22Rv1 (cell line): ENCODE data around the gene IL3.

Source experiments
- ZFX ChIP-seq: fragments of 450-650 bp; IDR thresholded peaks from 2 replicates; pipeline ENCODE4 v1.6.1; 2017; ENCODE audit warnings: antibody characterized with exemption, borderline replicate concordance
- TF ChIP-seq, protein P1 (sequence below): fragments of 450-650 bp; IDR thresholded peaks from 2 replicates; pipeline ENCODE4 v1.5.1; 2017; ENCODE audit warnings: mild to moderate bottlenecking

DNA sequence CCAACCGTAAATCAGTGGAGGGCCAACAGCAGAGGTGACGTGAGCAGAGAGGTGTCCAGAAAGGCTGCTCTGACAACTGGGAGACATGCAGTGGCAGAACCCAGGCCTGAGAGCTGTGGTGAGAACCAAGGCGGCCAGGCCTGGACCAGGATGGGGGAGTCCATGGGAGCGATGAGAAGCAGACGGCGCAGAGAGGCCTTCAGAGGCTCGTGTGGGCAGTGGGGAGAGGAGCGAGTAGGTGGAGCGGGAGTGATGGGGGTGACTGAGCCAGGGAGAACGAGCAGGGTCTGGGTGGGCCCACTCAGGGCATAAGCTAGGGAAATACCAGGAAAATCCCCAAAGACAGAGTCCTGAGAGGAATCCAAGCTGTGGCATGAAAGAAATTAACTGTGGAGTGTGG is 7.9 kb upstream of the IL3 start:
- TF ChIP-seq, protein P1, sequence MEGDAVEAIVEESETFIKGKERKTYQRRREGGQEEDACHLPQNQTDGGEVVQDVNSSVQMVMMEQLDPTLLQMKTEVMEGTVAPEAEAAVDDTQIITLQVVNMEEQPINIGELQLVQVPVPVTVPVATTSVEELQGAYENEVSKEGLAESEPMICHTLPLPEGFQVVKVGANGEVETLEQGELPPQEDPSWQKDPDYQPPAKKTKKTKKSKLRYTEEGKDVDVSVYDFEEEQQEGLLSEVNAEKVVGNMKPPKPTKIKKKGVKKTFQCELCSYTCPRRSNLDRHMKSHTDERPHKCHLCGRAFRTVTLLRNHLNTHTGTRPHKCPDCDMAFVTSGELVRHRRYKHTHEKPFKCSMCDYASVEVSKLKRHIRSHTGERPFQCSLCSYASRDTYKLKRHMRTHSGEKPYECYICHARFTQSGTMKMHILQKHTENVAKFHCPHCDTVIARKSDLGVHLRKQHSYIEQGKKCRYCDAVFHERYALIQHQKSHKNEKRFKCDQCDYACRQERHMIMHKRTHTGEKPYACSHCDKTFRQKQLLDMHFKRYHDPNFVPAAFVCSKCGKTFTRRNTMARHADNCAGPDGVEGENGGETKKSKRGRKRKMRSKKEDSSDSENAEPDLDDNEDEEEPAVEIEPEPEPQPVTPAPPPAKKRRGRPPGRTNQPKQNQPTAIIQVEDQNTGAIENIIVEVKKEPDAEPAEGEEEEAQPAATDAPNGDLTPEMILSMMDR = no peak
- no peak for TF ChIP-seq ZFX
